ENCODE measurements around the gene RPL21.

GRCh38 chr13:27290715-27291114 is 39.4 kb downstream of the RPL21 start:
- no peak for TF ChIP-seq CTCF (conservative IDR thresholded peaks at IDR 0.05; ENCODE audit: low read depth, low read length)
- no peak for TF ChIP-seq EZH2phosphoT487 (IDR thresholded peaks at IDR 0.05; ENCODE audit: borderline replicate concordance, low read length)
